ENCODE measurements around the gene JARID2. TPM values are rescaled to one million over a fixed set of nuclear protein-coding genes. Genes with fewer than 3 reads are reported as not detected.
A peak's percentile ranks its signal among the peaks of the same experiment; 100 is the strongest.

JARID2 gene
- total and polyA plus RNA-seq, 10 of the 15 experiments (the other 5 are each of a cell fraction or from before 2014, with no cell fraction given) = 4.2 to 21.6 (median 11.7) TPM

DNA sequence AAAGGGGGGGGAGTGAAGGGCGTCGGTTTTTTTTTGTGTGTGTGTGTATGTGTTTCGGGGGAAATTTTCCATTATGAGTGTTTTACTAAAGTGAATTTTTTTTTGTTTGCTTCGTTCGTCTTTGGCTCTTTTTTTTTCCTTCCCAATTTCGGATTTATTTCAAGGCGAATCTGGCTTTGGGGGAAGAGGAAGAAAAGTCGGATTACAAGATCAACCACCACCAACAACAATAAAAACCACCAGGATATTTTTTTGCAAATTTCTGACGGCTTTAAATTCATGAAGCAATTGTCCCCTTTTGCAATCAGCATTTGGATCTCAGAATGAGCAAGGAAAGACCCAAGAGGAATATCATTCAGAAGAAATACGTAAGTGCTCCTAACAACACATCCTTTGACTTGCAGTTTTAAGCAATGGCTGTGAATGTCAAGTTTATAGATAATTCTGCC is 372 bp downstream of the JARID2 start:
- FAIRE-seq (no peak), ATAC-seq (no peak), DNase-seq (ENCODE audit: low read depth, low spot score) (no peak)
- ChIA-PET CTCF (interaction anchor here (2.0 kb wide), 1 partner anchor 143 kb away, joined by 16 read pairs; no protein-coding TSS in a partner anchor), POLR2A (no interaction called here), RAD21 (ENCODE audit: unreplicated experiment) (interaction anchor here (1.2 to 1.4 kb wide), 2 partner anchors 222 to 490 kb away, joined by 3 to 4 read pairs; no protein-coding TSS in a partner anchor), SMC1A (ENCODE audit: uncharacterized antibody, unreplicated experiment) (interaction anchor here (2.0 kb wide), 1 partner anchor 54 kb away, joined by 8 read pairs; no protein-coding TSS in a partner anchor)
- in situ Hi-C loops (cut with MboI) (loop anchor here (5.0 kb wide), 1 partner anchor 1034 kb away; no protein-coding TSS in a partner anchor), intact Hi-C loops (cut with micrococcal nuclease; ENCODE audit: unreplicated experiment) (loop anchor here (5.0 to 10.0 kb wide), 5 partner anchors 94 to 509 kb away; no protein-coding TSS in a partner anchor)
- H3K27ac ChIP-seq (ENCODE audit: control insufficient read depth, insufficient read depth) = peak overlapping the region; percentile 97
- no peaks in the 10 kb centered on the region for H4K20me1 ChIP-seq (ENCODE audit: control insufficient read depth, insufficient read depth)
- 0% methylated on average over 10 of the region's 10 CpGs for WGBS (ENCODE audit: insufficient coverage, insufficient replicate concordance, low lambda C conversion rate, missing lambda C conversion rate)
- peaks cover 7% of the 10 kb centered on the region for H3K4me1 ChIP-seq (ENCODE audit: control insufficient read depth, insufficient read depth, low read length)
- no peaks in the 10 kb centered on the region for H3K27me3 ChIP-seq (replicated peaks in 1 of 2; ENCODE audit: control insufficient read depth in 2 of 2, insufficient read depth in 2 of 2, low read length in 1 of 2)
- peaks cover 51% of the 10 kb centered on the region for H3K79me2 ChIP-seq (ENCODE audit: control insufficient read depth, insufficient read depth, low read length)
- peak overlapping the region; percentile 45 for H3K4me2 ChIP-seq (ENCODE audit: control insufficient read depth, insufficient read depth)
- BruUV-seq (replicated peaks) = TSS peak; percentile 75
- peak overlapping the region; percentile 97 for H3K4me3 ChIP-seq
- no peaks in the 10 kb centered on the region for H3K9me3 ChIP-seq (replicated peaks; ENCODE audit: control insufficient read depth, insufficient read depth, low read length)
- H3K36me3 ChIP-seq (ENCODE audit: control insufficient read depth in 2 of 2, insufficient read depth in 2 of 2, low read length in 1 of 2) = no peaks in the 10 kb centered on the region; a peak in 1 of 4 replicates
- peak overlapping the region; percentile 89 for H3K9ac ChIP-seq (ENCODE audit: control insufficient read depth, insufficient read depth, low read length)
- peak overlapping the region; percentile 54; the same call in 1 of the 2 replicates for H2AFZ ChIP-seq (ENCODE audit: control insufficient read depth, low read depth, low read length)
- TF ChIP-seq, protein P1, sequence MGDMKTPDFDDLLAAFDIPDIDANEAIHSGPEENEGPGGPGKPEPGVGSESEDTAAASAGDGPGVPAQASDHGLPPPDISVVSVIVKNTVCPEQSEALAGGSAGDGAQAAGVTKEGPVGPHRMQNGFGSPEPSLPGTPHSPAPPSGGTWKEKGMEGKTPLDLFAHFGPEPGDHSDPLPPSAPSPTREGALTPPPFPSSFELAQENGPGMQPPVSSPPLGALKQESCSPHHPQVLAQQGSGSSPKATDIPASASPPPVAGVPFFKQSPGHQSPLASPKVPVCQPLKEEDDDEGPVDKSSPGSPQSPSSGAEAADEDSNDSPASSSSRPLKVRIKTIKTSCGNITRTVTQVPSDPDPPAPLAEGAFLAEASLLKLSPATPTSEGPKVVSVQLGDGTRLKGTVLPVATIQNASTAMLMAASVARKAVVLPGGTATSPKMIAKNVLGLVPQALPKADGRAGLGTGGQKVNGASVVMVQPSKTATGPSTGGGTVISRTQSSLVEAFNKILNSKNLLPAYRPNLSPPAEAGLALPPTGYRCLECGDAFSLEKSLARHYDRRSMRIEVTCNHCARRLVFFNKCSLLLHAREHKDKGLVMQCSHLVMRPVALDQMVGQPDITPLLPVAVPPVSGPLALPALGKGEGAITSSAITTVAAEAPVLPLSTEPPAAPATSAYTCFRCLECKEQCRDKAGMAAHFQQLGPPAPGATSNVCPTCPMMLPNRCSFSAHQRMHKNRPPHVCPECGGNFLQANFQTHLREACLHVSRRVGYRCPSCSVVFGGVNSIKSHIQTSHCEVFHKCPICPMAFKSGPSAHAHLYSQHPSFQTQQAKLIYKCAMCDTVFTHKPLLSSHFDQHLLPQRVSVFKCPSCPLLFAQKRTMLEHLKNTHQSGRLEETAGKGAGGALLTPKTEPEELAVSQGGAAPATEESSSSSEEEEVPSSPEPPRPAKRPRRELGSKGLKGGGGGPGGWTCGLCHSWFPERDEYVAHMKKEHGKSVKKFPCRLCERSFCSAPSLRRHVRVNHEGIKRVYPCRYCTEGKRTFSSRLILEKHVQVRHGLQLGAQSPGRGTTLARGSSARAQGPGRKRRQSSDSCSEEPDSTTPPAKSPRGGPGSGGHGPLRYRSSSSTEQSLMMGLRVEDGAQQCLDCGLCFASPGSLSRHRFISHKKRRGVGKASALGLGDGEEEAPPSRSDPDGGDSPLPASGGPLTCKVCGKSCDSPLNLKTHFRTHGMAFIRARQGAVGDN (IDR thresholded peaks at IDR 0.05) = no peak
- TF ChIP-seq NFYA (IDR thresholded peaks at IDR 0.05; ENCODE audit: borderline replicate concordance, low read depth, low read length) = no peak
- TF ChIP-seq SIX5 (IDR thresholded peaks at IDR 0.05; ENCODE audit: low read depth, low read length, severe bottlenecking) = no peak
- no peak for TF ChIP-seq SMAD5 (IDR thresholded peaks at IDR 0.05; ENCODE audit: low read depth)
- no peak for TF ChIP-seq PAX5 (IDR thresholded peaks at IDR 0.05; ENCODE audit: borderline replicate concordance, low read depth, low read length)
- no peak for TF ChIP-seq ESRRA (IDR thresholded peaks at IDR 0.05; ENCODE audit: low read length)
- no peak for TF ChIP-seq MXI1 (IDR thresholded peaks at IDR 0.05; ENCODE audit: low read depth, low read length)
- no peak for TF ChIP-seq RFX5 (IDR thresholded peaks at IDR 0.05; ENCODE audit: low read depth, low read length)
- 0 out of 2 replicates have a peak, but pooled peaks have one; percentile 7 for TF ChIP-seq GABPA (IDR thresholded peaks at IDR 0.05; ENCODE audit: low read depth)
- no peak for TF ChIP-seq RELA (IDR thresholded peaks at IDR 0.05; ENCODE audit: borderline replicate concordance, partially characterized antibody)
- TF ChIP-seq IKZF1 (conservative IDR thresholded peaks at IDR 0.05) = no peak
- no peak for TF ChIP-seq HCFC1 (IDR thresholded peaks at IDR 0.05; ENCODE audit: low read length)
- TF ChIP-seq SP1 (IDR thresholded peaks at IDR 0.05; ENCODE audit: low read depth, low read length) = no peak
- 0 out of 2 replicates have a peak, but pooled peaks have one; percentile 2 for TF ChIP-seq MEF2A (IDR thresholded peaks at IDR 0.05; ENCODE audit: insufficient read depth, low read depth, low read length)
- TF ChIP-seq, protein P2, sequence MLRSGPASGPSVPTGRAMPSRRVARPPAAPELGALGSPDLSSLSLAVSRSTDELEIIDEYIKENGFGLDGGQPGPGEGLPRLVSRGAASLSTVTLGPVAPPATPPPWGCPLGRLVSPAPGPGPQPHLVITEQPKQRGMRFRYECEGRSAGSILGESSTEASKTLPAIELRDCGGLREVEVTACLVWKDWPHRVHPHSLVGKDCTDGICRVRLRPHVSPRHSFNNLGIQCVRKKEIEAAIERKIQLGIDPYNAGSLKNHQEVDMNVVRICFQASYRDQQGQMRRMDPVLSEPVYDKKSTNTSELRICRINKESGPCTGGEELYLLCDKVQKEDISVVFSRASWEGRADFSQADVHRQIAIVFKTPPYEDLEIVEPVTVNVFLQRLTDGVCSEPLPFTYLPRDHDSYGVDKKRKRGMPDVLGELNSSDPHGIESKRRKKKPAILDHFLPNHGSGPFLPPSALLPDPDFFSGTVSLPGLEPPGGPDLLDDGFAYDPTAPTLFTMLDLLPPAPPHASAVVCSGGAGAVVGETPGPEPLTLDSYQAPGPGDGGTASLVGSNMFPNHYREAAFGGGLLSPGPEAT (IDR thresholded peaks at IDR 0.05; ENCODE audit: low read depth) = no peak
- TF ChIP-seq HDAC2 (IDR thresholded peaks at IDR 0.05) = no peak
- TF ChIP-seq MYB (IDR thresholded peaks at IDR 0.05; ENCODE audit: borderline replicate concordance, low read depth, low read length) = no peak
- TF ChIP-seq EP300 (IDR thresholded peaks at IDR 0.05; ENCODE audit: borderline replicate concordance in 1 of 2, control insufficient read depth in 1 of 2, low read depth in 2 of 2, low read length in 2 of 2) = 0 out of 4 replicates have a peak, but pooled peaks of 1 of the 2 experiments have one; percentile 34
- no peak for TF ChIP-seq ZNF274 (IDR thresholded peaks at IDR 0.05; ENCODE audit: insufficient read depth, insufficient read length)
- TF ChIP-seq SMC3 (IDR thresholded peaks at IDR 0.05; ENCODE audit: borderline replicate concordance, low read length) = no peak
- no peak for TF ChIP-seq KLF5 (IDR thresholded peaks at IDR 0.05; ENCODE audit: partially characterized antibody)
